HUES48 (cell line): ENCODE data around the gene BRWD1.

Source experiments
- H3K27ac ChIP-seq: one replicate; pipeline ENCODE4 v1.7.0; 2013; ENCODE audit warnings: low read depth, low read length, inconsistent platforms
- H3K27me3 ChIP-seq: 2 replicates; pipeline ENCODE4 v1.6.1; 2013; ENCODE audit warnings: mild to moderate bottlenecking, low read length; ENCODE audit not compliant: control insufficient read depth, insufficient read depth
- H3K36me3 ChIP-seq: 2 replicates; pipeline ENCODE4 v1.6.1; 2013; ENCODE audit warnings: low read length; ENCODE audit not compliant: control insufficient read depth, insufficient read depth
- H3K4me1 ChIP-seq: 2 replicates; pipeline ENCODE4 v1.6.1; 2013; ENCODE audit warnings: mild to moderate bottlenecking, low read length; ENCODE audit not compliant: control insufficient read depth, insufficient read depth
- H3K4me3 ChIP-seq: 2 replicates; pipeline ENCODE4 v1.5.1; 2013; ENCODE audit warnings: mild to moderate bottlenecking, low read depth, low read length
- H3K9ac ChIP-seq: 2 replicates; pipeline ENCODE4 v1.6.1; 2013; ENCODE audit warnings: mild to moderate bottlenecking, low read depth, low read length, moderate library complexity
- H3K9me3 ChIP-seq: 2 replicates; pipeline ENCODE4 v1.6.1; 2013; ENCODE audit warnings: low read length; ENCODE audit not compliant: control insufficient read depth, insufficient read depth

BRWD1 gene

GRCh38 chr21:39313571-39314142 is at the start of gene BRWD1:
TSS of gene BRWD1 (minus strand) at chr21:39313632. CDS start at chr21:39313491, 141 bp downstream.
- Histone ChIP-seq H3K27me3 (no peaks in the 10 kb centered on the region), H3K36me3 (peaks cover 30% of the 10 kb centered on the region), H3K4me1 (peaks cover 10% of the 10 kb centered on the region), H3K9me3 (no peaks in the 10 kb centered on the region), H3K4me3 (peak within 1 kb of the TSS; percentile 76), H3K27ac (peak within 1 kb of the TSS; percentile 98), H3K9ac (peak within 1 kb of the TSS; percentile 97)

GRCh38 chr21:39362733-39363132 is 49.3 kb upstream of the BRWD1 start:
- Histone ChIP-seq H3K27ac (no peak overlapping the region), H3K4me3 (no peak overlapping the region)

GRCh38 chr21:39359382-39359781 is 46.0 kb upstream of the BRWD1 start:
- Histone ChIP-seq H3K27ac (no peak overlapping the region), H3K9me3 (no peaks in the 10 kb centered on the region), H3K27me3 (no peaks in the 10 kb centered on the region), H3K36me3 (no peaks in the 10 kb centered on the region), H3K4me1 (no peaks in the 10 kb centered on the region), H3K9ac (no peak overlapping the region), H3K4me3 (no peak overlapping the region)

More at GRCh38 chr21:39362733-39363132, 49.3 kb upstream of the BRWD1 start:
- no peaks in the 10 kb centered on the region for H3K4me1 ChIP-seq
- H3K9me3 ChIP-seq = no peaks in the 10 kb centered on the region
- H3K27me3 ChIP-seq = no peaks in the 10 kb centered on the region
- no peaks in the 10 kb centered on the region for H3K36me3 ChIP-seq
- no peak overlapping the region for H3K9ac ChIP-seq

GRCh38 chr21:39353295-39353694 is 39.9 kb upstream of the BRWD1 start:
- H3K4me1 ChIP-seq = peaks cover 10% of the 10 kb centered on the region
- H3K4me3 ChIP-seq = no peak overlapping the region
- H3K9ac ChIP-seq = no peak overlapping the region
- no peaks in the 10 kb centered on the region for H3K9me3 ChIP-seq
- H3K36me3 ChIP-seq = no peaks in the 10 kb centered on the region
- H3K27me3 ChIP-seq = no peaks in the 10 kb centered on the region
- H3K27ac ChIP-seq = no peak overlapping the region

- Histone ChIP-seq H3K27me3 (no peaks in the 10 kb centered on the region), H3K9ac (peak overlapping the region; percentile 32; the same call in 1 of the 2 replicates), H3K4me1 (peaks cover 27% of the 10 kb centered on the region), H3K36me3 (peaks cover 26% of the 10 kb centered on the region), H3K4me3 (peak overlapping the region; percentile 87), H3K9me3 (no peaks in the 10 kb centered on the region), H3K27ac (peak overlapping the region; percentile 86)
These were observed 36.9 kb upstream of the BRWD1 start for GRCh38 chr21:39350094-39351005.

GRCh38 chr21:39349211-39350093 is 36.0 kb upstream of the BRWD1 start:
- Histone ChIP-seq H3K9me3 (no peaks in the 10 kb centered on the region), H3K27me3 (no peaks in the 10 kb centered on the region), H3K36me3 (peaks cover 35% of the 10 kb centered on the region), H3K9ac (peak overlapping the region; percentile 32), H3K4me1 (peaks cover 34% of the 10 kb centered on the region), H3K27ac (peak overlapping the region; percentile 86), H3K4me3 (peak overlapping the region; percentile 87)

- Histone ChIP-seq H3K9ac (peak within 1 kb of the TSS; percentile 95), H3K4me3 (peak within 1 kb of the TSS; percentile 97), H3K27me3 (no peaks in the 10 kb centered on the region), H3K36me3 (peaks cover 44% of the 10 kb centered on the region), H3K27ac (peak within 1 kb of the TSS; percentile 98), H3K9me3 (no peaks in the 10 kb centered on the region), H3K4me1 (peaks cover 36% of the 10 kb centered on the region)
These were observed 35.2 kb upstream of the BRWD1 start, which contains the start of gene HMGN1 for GRCh38 chr21:39348355-39349210. TSS of gene HMGN1 (minus strand) at chr21:39349088. CDS start at chr21:39348917, 171 bp downstream.

GRCh38 chr21:39348040-39348354 is 34.6 kb upstream of the BRWD1 start:
- Histone ChIP-seq H3K36me3 (peaks cover 50% of the 10 kb centered on the region), H3K4me3 (peak overlapping the region; percentile 97), H3K9ac (peak overlapping the region; percentile 95), H3K4me1 (peaks cover 37% of the 10 kb centered on the region), H3K9me3 (no peaks in the 10 kb centered on the region), H3K27me3 (no peaks in the 10 kb centered on the region), H3K27ac (peak overlapping the region; percentile 98)

GRCh38 chr21:39347537-39347936 is 34.1 kb upstream of the BRWD1 start:
- Histone ChIP-seq H3K4me3 (peak overlapping the region; percentile 97), H3K4me1 (peaks cover 37% of the 10 kb centered on the region), H3K9ac (peak overlapping the region; percentile 95), H3K27ac (peak overlapping the region; percentile 98), H3K9me3 (no peaks in the 10 kb centered on the region), H3K36me3 (peaks cover 52% of the 10 kb centered on the region), H3K27me3 (no peaks in the 10 kb centered on the region)
